ENCODE measurements around the gene SLC41A2. TPM values are rescaled to one million over a fixed set of nuclear protein-coding genes. Genes with fewer than 3 reads are reported as not detected.

The SLC41A2 gene
- total and polyA plus RNA-seq, 7 donors = 6.5 to 24.6 (median 19.7) TPM

DNA sequence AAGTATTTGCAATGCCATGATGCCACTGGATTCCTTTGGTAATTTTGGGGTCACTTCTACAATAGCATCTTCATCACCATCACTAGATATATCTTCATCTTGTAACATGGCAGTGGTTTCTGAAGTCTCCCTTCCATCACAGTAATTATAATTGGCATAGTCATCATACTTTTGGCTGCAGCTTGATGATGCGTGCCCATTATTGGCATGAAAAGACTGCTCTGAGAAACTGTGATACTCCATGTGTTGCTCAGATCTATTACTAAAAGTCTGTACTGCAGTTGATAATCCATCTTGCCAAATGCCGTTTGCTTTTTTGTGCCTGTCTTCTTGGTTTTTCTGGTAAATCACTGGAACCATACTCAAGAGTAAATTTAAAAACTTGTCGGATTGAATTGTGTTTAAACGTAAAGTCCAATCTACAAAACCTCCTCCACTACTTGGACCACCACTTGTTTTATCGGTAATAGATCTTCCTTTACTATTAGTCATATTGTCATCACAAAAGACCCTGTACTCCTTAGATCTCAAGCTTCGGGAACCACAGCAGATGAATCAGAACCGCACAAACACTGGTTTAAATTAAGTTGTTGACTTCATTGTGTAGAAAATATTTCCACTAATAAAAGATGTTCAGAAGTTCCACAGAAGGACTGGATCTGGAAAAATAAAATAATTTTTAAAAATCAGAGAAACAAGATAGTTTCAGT, 29.9 kb downstream of the SLC41A2 start:
- Histone ChIP-seq H3K4me3 (no peak overlapping the region), H3K36me3 (no peaks in the 10 kb centered on the region), H3K27ac (no peak overlapping the region), H3K27me3 (no peaks in the 10 kb centered on the region), H3K9me3 (no peaks in the 10 kb centered on the region), H3K4me1 (peaks cover 0 to 4% (median 0%) of the 10 kb centered on the region in 4 donors)
- TF ChIP-seq CTCF (IDR thresholded peaks at IDR 0.05) (no peak), POLR2A (IDR thresholded peaks at IDR 0.05) (no peak), POLR2AphosphoS5 (IDR thresholded peaks at IDR 0.05) (no peak), EP300 (IDR thresholded peaks at IDR 0.05) (no peak)
- intact Hi-C loops (cut with DNase I) = no loop called here
- no peak for DNase-seq
- 96% methylated on average over 7 of the region's 7 CpGs for WGBS, 2 donors

- no peaks in the 10 kb centered on the region for H3K36me3 ChIP-seq
- 29 to 69% methylated on average over 7 of the region's 7 CpGs for WGBS, 2 donors
- H3K4me1 ChIP-seq = peaks cover 0 to 4% (median 0%) of the 10 kb centered on the region in 4 donors
- H3K4me3 ChIP-seq = no peak overlapping the region
- no peaks in the 10 kb centered on the region for H3K27me3 ChIP-seq
- no peak overlapping the region for H3K27ac ChIP-seq
- no peak for TF ChIP-seq POLR2A (IDR thresholded peaks at IDR 0.05)
- TF ChIP-seq CTCF (IDR thresholded peaks at IDR 0.05) = no peak
- TF ChIP-seq EP300 (IDR thresholded peaks at IDR 0.05) = no peak
- no peak for TF ChIP-seq POLR2AphosphoS5 (IDR thresholded peaks at IDR 0.05)
- no peak for DNase-seq
- intact Hi-C loops (cut with DNase I) = no loop called here
- H3K9me3 ChIP-seq = peaks cover 0 to 8% (median 2%) of the 10 kb centered on the region in 4 donors
These were observed 32.6 kb downstream of the SLC41A2 start for GRCh38 chr12:104925501-104925900.

GRCh38 chr12:104921340-104921739, 36.8 kb downstream of the SLC41A2 start:
- TF ChIP-seq POLR2A (IDR thresholded peaks at IDR 0.05) = no peak
- no peak for TF ChIP-seq CTCF (IDR thresholded peaks at IDR 0.05)
- no peak for TF ChIP-seq EP300 (IDR thresholded peaks at IDR 0.05)
- no peak for TF ChIP-seq POLR2AphosphoS5 (IDR thresholded peaks at IDR 0.05)
- Histone ChIP-seq H3K27ac (no peak overlapping the region), H3K36me3 (no peaks in the 10 kb centered on the region), H3K27me3 (no peaks in the 10 kb centered on the region), H3K9me3 (peaks cover 0 to 8% (median 2%) of the 10 kb centered on the region in 4 donors), H3K4me1 (no peaks in the 10 kb centered on the region), H3K4me3 (no peak overlapping the region)
- no peak for DNase-seq
- intact Hi-C loops (cut with DNase I) = no loop called here

- Histone ChIP-seq H3K27me3 (no peaks in the 10 kb centered on the region), H3K4me1 (peaks cover 0 to 7% (median 0%) of the 10 kb centered on the region in 4 donors), H3K27ac (no peak overlapping the region), H3K36me3 (no peaks in the 10 kb centered on the region), H3K4me3 (no peak overlapping the region), H3K9me3 (no peaks in the 10 kb centered on the region)
- TF ChIP-seq EP300 (IDR thresholded peaks at IDR 0.05) (no peak), POLR2A (IDR thresholded peaks at IDR 0.05) (no peak), POLR2AphosphoS5 (IDR thresholded peaks at IDR 0.05) (no peak), CTCF (IDR thresholded peaks at IDR 0.05) (no peak)
- no peak for DNase-seq
- WGBS, 2 donors = 91 to 92% methylated on average over 4 of the region's 4 CpGs
- intact Hi-C loops (cut with DNase I) = no loop called here
These were observed 46.1 kb downstream of the SLC41A2 start for GRCh38 chr12:104911942-104912341.

Data from sigmoid colon (tissue), 7 donors.